Osteocyte (in vitro differentiated cells): Measurements from ENCODE around the gene SPOPL. TPM values are rescaled to one million over a fixed set of nuclear protein-coding genes. Genes with fewer than 3 reads are reported as not detected.

Source experiments
- DNase-seq: peaks from one replicate; pipeline ENCODE4 v3.0.0; 2021; ENCODE audit warnings: mixed read lengths; ENCODE audit not compliant: unreplicated experiment; ENCODE audit errors: extremely low spot score
- H3K27ac Mint-ChIP-seq: one replicate; pipeline ENCODE4 v1.8.0; 2021; ENCODE audit warnings: mild to moderate bottlenecking, mixed read lengths; ENCODE audit not compliant: unreplicated experiment
- H3K27me3 Mint-ChIP-seq: one replicate; pipeline ENCODE4 v1.8.0; 2021; ENCODE audit warnings: mixed read lengths; ENCODE audit not compliant: unreplicated experiment
- H3K36me3 Mint-ChIP-seq: one replicate; pipeline ENCODE4 v1.8.0; 2021; ENCODE audit warnings: mixed read lengths; ENCODE audit not compliant: unreplicated experiment
- H3K4me1 Mint-ChIP-seq: one replicate; pipeline ENCODE4 v1.8.0; 2021; ENCODE audit warnings: mixed read lengths; ENCODE audit not compliant: unreplicated experiment
- H3K4me3 Mint-ChIP-seq: one replicate; pipeline ENCODE4 v1.8.0; 2021; ENCODE audit warnings: mild to moderate bottlenecking, moderate library complexity, mixed read lengths; ENCODE audit not compliant: unreplicated experiment
- H3K9me3 Mint-ChIP-seq: one replicate; pipeline ENCODE4 v1.8.0; 2021; ENCODE audit warnings: mixed read lengths; ENCODE audit not compliant: unreplicated experiment
- CTCF ChIP-seq: fragments of 200-600 bp; sonication (generic); IDR thresholded peaks from 2 replicates; pipeline ENCODE4 v1.5.0; 2021; ENCODE audit warnings: antibody characterized with exemption, mild to moderate bottlenecking, moderate library complexity
- total RNA-seq: library from RNA; stranded (reverse); gene quantifications from 2 replicates; pipeline ENCODE4 v1.2.1, GENCODE V29; 2021

The SPOPL gene
- total RNA-seq, 1 donor from 2014 or later: 13.3 TPM

GRCh38 chr2:138565230-138565598 lies 63.6 kb downstream of the SPOPL start:
- Mint-ChIP-seq H3K4me1 (no peaks in the 10 kb centered on the region), H3K9me3 (no peaks in the 10 kb centered on the region), H3K36me3 (peaks cover 24% of the 10 kb centered on the region), H3K27ac (no peak overlapping the region), H3K4me3 (no peak overlapping the region), H3K27me3 (no peaks in the 10 kb centered on the region)
- TF ChIP-seq CTCF: no peak
- DNase-seq: no peak

GRCh38 chr2:138572318-138572717 lies 70.7 kb downstream of the SPOPL start:
- Mint-ChIP-seq H3K36me3 (peaks cover 38% of the 10 kb centered on the region), H3K4me3 (no peak overlapping the region), H3K27me3 (no peaks in the 10 kb centered on the region), H3K27ac (no peak overlapping the region), H3K9me3 (peaks cover 11% of the 10 kb centered on the region), H3K4me1 (no peaks in the 10 kb centered on the region)
- DNase-seq: no peak
- no peak for TF ChIP-seq CTCF

GRCh38 chr2:138577066-138577465 lies 75.5 kb downstream of the SPOPL start:
- H3K36me3 Mint-ChIP-seq: peaks cover 58% of the 10 kb centered on the region
- H3K4me3 Mint-ChIP-seq: no peak overlapping the region
- TF ChIP-seq CTCF: no peak
- H3K27me3 Mint-ChIP-seq: no peaks in the 10 kb centered on the region
- H3K9me3 Mint-ChIP-seq: peaks cover 33% of the 10 kb centered on the region
- H3K27ac Mint-ChIP-seq: no peak overlapping the region
- DNase-seq: no peak
- no peaks in the 10 kb centered on the region for H3K4me1 Mint-ChIP-seq

- Mint-ChIP-seq H3K4me1 (no peaks in the 10 kb centered on the region), H3K9me3 (peaks cover 29% of the 10 kb centered on the region), H3K27ac (no peak overlapping the region), H3K27me3 (no peaks in the 10 kb centered on the region), H3K4me3 (no peak overlapping the region), H3K36me3 (peaks cover 48% of the 10 kb centered on the region)
- TF ChIP-seq CTCF: no peak
- DNase-seq: no peak
Observed at GRCh38 chr2:138579556-138579955, 78.0 kb downstream of the SPOPL start.

DNA sequence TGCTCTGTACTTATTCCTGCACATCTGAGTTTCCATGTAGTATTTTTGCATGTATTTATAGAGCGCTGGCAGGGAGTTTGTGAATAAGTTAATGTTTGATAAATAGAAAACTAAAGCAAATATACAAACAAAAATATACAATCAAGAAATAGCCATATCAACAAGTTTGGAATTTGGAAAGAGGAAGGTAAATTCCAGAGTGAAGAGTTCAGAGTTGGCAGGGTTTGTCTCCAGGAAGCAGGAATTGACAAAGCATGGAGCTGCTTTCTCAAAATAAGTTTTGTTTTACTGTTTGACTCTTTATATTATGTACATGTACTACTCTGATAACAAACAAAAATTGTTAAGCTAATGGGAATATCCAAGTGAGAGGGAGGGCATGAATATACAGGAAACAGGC lies 80.3 kb downstream of the SPOPL start:
- Mint-ChIP-seq H3K4me1 (no peaks in the 10 kb centered on the region), H3K27me3 (no peaks in the 10 kb centered on the region), H3K27ac (no peak overlapping the region), H3K9me3 (peaks cover 23% of the 10 kb centered on the region), H3K36me3 (peaks cover 38% of the 10 kb centered on the region), H3K4me3 (no peak overlapping the region)
- no peak for DNase-seq
- TF ChIP-seq CTCF: no peak
